GM19455 (cell line): ENCODE results near the gene NUBPL.
"Not testable (repeated sequence)": the region's sequence is repeated elsewhere in the genome, so short reads cannot be mapped to it uniquely, and the experiment has no call there.

Experiments
- ATAC-seq: cut with Tn5 transposase; IDR thresholded peaks from one replicate; pipeline ENCODE4 v1.9.1; 2021; ENCODE audit not compliant: unreplicated experiment

Gene NUBPL

GRCh38 chr14:31668348-31668747, 107.1 kb downstream of the NUBPL start:
- ATAC-seq: no peak

GRCh38 chr14:31672709-31673108, 111.5 kb downstream of the NUBPL start:
- no peak for ATAC-seq

GRCh38 chr14:31677052-31677451, 115.8 kb downstream of the NUBPL start:
- ATAC-seq: no peak

- no peak for ATAC-seq
These were observed 116.4 kb downstream of the NUBPL start for GRCh38 chr14:31677630-31678029.

GRCh38 chr14:31678421-31679249, 117.4 kb downstream of the NUBPL start:
- no peak for ATAC-seq

- no peak for ATAC-seq
These were observed 121.6 kb downstream of the NUBPL start for GRCh38 chr14:31682768-31683167.

GRCh38 chr14:31687726-31688125, 126.5 kb downstream of the NUBPL start:
- ATAC-seq: no peak

GRCh38 chr14:31690056-31690455, 128.9 kb downstream of the NUBPL start:
- ATAC-seq: no peak

GRCh38 chr14:31692376-31692781, 131.2 kb downstream of the NUBPL start:
- ATAC-seq: no peak

- ATAC-seq: no peak
These were observed 135.2 kb downstream of the NUBPL start for GRCh38 chr14:31696378-31696777.

- no peak for ATAC-seq
These were observed 138.6 kb downstream of the NUBPL start for GRCh38 chr14:31699809-31700208.

GRCh38 chr14:31700282-31701074, 139.3 kb downstream of the NUBPL start:
- no peak for ATAC-seq

- ATAC-seq: no peak
These were observed 140.9 kb downstream of the NUBPL start for GRCh38 chr14:31702130-31702529.

- no peak for ATAC-seq
These were observed 141.9 kb downstream of the NUBPL start for GRCh38 chr14:31703056-31703455.

GRCh38 chr14:31705731-31706130, 144.5 kb downstream of the NUBPL start:
- ATAC-seq: no peak

- ATAC-seq: not testable (repeated sequence)
These were observed 147.5 kb downstream of the NUBPL start for GRCh38 chr14:31708661-31709060.

- ATAC-seq: no peak
These were observed 151.3 kb downstream of the NUBPL start for GRCh38 chr14:31712244-31713127.

GRCh38 chr14:31716208-31716607, 155.0 kb downstream of the NUBPL start:
- ATAC-seq: no peak

GRCh38 chr14:31717294-31718085, 156.3 kb downstream of the NUBPL start:
- ATAC-seq: no peak

- no peak for ATAC-seq
These were observed 157.4 kb downstream of the NUBPL start for GRCh38 chr14:31718585-31718984.
